ENCODE measurements around the gene ST13. TPM values are rescaled to one million over a fixed set of nuclear protein-coding genes. Genes with fewer than 3 reads are reported as not detected.
A peak's percentile ranks its signal among the peaks of the same experiment; 100 is the strongest.
"Not testable (repeated sequence)": the region's sequence is repeated elsewhere in the genome, so short reads cannot be mapped to it uniquely, and the experiment has no call there.

Gene ST13
- total RNA-seq, 2 donors from 2014 or later: 193 to 238 TPM

GRCh38 chr22:40855979-40856512 lies 393 bp downstream of the ST13 start:
- H3K4me3 ChIP-seq: peak overlapping the region; percentile 85
- peak overlapping the region; percentile 92 for H3K27ac ChIP-seq
- intact Hi-C loops (cut with DNase I): no loop called here
- TF ChIP-seq CTCF (IDR thresholded peaks at IDR 0.05): no peak
- no peaks in the 10 kb centered on the region for H3K27me3 ChIP-seq
- no peaks in the 10 kb centered on the region for H3K9me3 ChIP-seq
- peak overlapping the region; percentile 84 to 100 for H3K9ac ChIP-seq (ENCODE audit: low read depth in 2 of 2, low read length in 2 of 2)
- DNase-seq: peak; percentile 51
- no peaks in the 10 kb centered on the region for H3K36me3 ChIP-seq
- peaks cover 6% of the 10 kb centered on the region for H3K4me1 ChIP-seq

DNA sequence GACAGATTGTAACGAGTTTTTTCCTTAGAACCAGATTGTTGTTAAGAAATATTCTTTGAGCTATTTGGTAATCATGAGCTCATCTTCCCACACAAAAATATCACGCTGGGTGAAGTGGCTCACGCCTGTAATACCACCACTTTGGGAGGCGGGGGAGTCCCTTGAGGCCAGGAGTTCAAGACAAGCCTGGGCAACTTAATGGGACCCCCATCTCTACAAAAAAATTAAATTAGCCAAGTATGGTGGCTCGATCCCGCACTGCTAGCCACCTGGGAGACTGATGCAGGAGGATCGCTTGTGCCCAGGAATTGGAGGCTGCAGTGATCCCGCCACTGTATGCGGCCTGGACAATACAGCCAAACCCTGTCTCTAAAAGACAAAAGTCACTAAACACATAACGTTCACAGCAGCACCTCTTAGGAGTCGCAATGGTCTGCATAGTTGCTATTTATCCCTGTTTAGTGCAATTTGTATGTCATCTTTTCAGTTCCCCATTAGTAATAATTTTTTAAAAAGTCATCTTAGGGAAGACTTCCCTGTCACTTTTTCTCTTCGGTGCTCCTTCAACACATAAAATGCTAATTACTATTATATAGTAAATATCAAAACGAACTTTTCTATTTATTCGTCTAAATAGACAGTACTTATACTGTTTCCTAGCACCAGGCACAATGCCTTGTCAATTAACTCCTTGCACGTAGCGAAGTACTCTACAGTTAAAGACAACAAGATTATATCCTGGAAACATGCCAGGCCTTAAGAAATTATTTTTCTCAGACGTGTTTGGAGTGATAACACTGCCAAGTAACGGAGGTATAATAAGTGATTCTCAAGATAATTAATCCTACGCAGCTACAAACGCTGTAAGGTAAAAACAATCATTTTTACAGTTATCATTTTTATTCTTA lies 1.1 kb downstream of the ST13 start:
- Histone ChIP-seq H3K27ac (peak overlapping the region; percentile 92), H3K4me3 (peak overlapping the region; percentile 85), H3K36me3 (no peaks in the 10 kb centered on the region), H3K4me1 (peaks cover 6% of the 10 kb centered on the region), H3K27me3 (no peaks in the 10 kb centered on the region), H3K9ac (ENCODE audit: low read depth in 2 of 2, low read length in 2 of 2) (peak overlapping the region; percentile 84 to 100), H3K9me3 (no peaks in the 10 kb centered on the region)
- intact Hi-C loops (cut with DNase I): no loop called here
- TF ChIP-seq CTCF (IDR thresholded peaks at IDR 0.05): no peak
- no peak for DNase-seq

DNA sequence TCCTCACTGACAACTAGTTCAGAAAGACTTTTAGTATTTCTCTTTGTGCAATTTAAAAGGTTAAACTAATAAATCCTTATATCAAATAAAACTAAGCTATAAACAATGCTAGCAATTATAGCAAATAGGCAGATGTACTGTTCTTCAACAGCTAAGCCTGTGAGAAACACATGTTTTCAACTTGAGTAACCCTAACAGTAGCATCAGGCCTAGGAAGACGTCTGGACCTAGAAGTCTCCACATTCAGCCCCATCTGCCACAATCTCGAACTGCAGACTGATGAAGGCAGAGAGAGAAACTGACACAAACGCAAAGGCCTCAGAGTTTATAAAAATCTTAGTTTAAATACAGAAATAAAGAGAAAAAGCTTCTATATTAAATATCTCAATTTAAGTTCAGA lies 2.5 kb downstream of the ST13 start:
- intact Hi-C loops (cut with DNase I): no loop called here
- no peak for TF ChIP-seq CTCF (IDR thresholded peaks at IDR 0.05)
- Histone ChIP-seq H3K4me1 (peaks cover 6% of the 10 kb centered on the region), H3K9me3 (no peaks in the 10 kb centered on the region), H3K27ac (no peak overlapping the region), H3K36me3 (no peaks in the 10 kb centered on the region), H3K4me3 (no peak overlapping the region), H3K9ac (ENCODE audit: low read depth in 2 of 2, low read length in 2 of 2) (peak overlapping the region in 1 of 2 donors; percentile 36), H3K27me3 (no peaks in the 10 kb centered on the region)
- no peak for DNase-seq

- peak overlapping the region in 1 of 2 donors; percentile 36 for H3K9ac ChIP-seq (ENCODE audit: low read depth in 2 of 2, low read length in 2 of 2)
- intact Hi-C loops (cut with DNase I): no loop called here
- peaks cover 6% of the 10 kb centered on the region for H3K4me1 ChIP-seq
- H3K27ac ChIP-seq: no peak overlapping the region
- H3K9me3 ChIP-seq: no peaks in the 10 kb centered on the region
- H3K4me3 ChIP-seq: no peak overlapping the region
- H3K27me3 ChIP-seq: no peaks in the 10 kb centered on the region
- TF ChIP-seq CTCF (IDR thresholded peaks at IDR 0.05): no peak
- no peaks in the 10 kb centered on the region for H3K36me3 ChIP-seq
- DNase-seq: no peak
These were observed 3.1 kb downstream of the ST13 start for GRCh38 chr22:40853333-40853732.

DNA sequence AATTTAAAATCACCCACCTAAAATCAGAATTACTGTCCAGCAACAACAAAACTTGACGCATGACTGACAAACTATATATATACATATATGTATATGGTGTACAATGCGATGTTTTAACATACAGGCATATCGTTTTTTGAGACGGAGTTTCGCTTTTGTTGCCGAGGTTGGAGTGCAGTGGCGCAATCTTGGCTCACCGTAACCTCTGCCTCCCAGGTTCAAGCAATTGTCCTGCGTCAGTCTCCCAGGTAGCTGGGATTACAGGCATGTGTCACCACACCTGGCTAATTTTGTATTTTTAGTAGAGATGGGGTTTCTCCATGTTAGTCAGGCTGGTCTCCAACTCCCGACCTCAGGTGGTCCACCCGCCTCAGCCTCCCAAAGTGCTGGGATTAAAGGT lies 10.6 kb downstream of the ST13 start:
- DNase-seq; H3K27ac ChIP-seq; H3K9me3 ChIP-seq; H3K4me1 ChIP-seq; H3K9ac ChIP-seq (ENCODE audit: low read depth in 2 of 2, low read length in 2 of 2); H3K36me3 ChIP-seq; H3K4me3 ChIP-seq; H3K27me3 ChIP-seq: not testable (repeated sequence)
- intact Hi-C loops (cut with DNase I): loop anchor here (10.0 kb wide), 1 partner anchor 299 kb away; no protein-coding TSS in a partner anchor

DNA sequence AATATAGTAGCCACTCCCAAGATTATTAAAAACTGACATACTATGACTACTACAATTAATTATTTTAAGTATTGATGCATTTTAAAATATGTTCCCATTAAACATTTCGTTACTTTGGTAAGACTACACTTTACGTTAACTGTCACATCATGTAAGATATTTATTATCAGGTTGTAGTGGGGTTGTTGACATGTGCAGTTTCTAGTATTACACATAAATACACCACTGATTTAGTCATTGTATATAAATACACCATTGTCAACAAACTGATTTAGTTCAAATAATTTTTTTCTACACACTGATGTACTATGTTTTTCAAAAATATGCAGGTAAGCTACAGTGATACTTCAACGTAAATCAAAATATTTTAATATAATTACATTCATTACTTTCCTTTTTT lies 11.5 kb downstream of the ST13 start:
- no peaks in the 10 kb centered on the region for H3K27me3 ChIP-seq
- no peaks in the 10 kb centered on the region for H3K36me3 ChIP-seq
- no peak overlapping the region for H3K4me3 ChIP-seq
- no peaks in the 10 kb centered on the region for H3K9me3 ChIP-seq
- no peak overlapping the region for H3K9ac ChIP-seq (ENCODE audit: low read depth in 2 of 2, low read length in 2 of 2)
- intact Hi-C loops (cut with DNase I): loop anchor here (10.0 kb wide), 1 partner anchor 300 kb away; no protein-coding TSS in a partner anchor
- TF ChIP-seq CTCF (IDR thresholded peaks at IDR 0.05): no peak
- H3K27ac ChIP-seq: no peak overlapping the region
- no peak for DNase-seq
- no peaks in the 10 kb centered on the region for H3K4me1 ChIP-seq

Measured in colonic mucosa (tissue), 4 donors.